ENCODE data around the gene CD1B. TPM values are rescaled to one million over a fixed set of nuclear protein-coding genes. Genes with fewer than 3 reads are reported as not detected.

Gene CD1B
- total RNA-seq, 2 donors from 2014 or later, result not detected

DNA sequence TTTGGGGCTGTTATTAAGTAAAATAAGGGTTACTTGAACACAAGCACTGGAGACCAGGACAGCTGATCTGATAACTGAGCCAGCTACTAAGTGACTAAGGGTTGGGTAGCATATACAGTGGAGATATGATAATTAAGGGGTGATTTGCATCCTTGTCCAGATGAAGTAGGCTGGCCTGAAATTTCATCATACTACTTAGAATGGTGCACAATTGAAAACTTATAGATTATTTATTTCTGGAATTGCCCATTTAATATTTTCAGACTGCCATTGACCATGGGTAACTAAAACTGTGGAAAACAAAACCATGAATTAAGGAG lies 3.8 kb upstream of the CD1B start:
- Histone ChIP-seq H3K27me3 (ENCODE audit: control insufficient read depth, insufficient read depth, low read length, poor library complexity, severe bottlenecking) (no peaks in the 10 kb centered on the region), H3K4me3 (ENCODE audit: low read length) (no peak overlapping the region), H3K36me3 (ENCODE audit: control insufficient read depth, insufficient read depth, low read length) (no peaks in the 10 kb centered on the region), H3K27ac (ENCODE audit: low read depth, low read length) (no peak overlapping the region), H3K9me3 (ENCODE audit: control insufficient read depth, low read length) (no peaks in the 10 kb centered on the region), H3K4me1 (ENCODE audit: control insufficient read depth, insufficient read depth, low read length) (no peaks in the 10 kb centered on the region), H3K9ac (ENCODE audit: extremely low read depth, low read length, poor library complexity, severe bottlenecking) (no peak overlapping the region)
- H3K36me3 Mint-ChIP-seq (ENCODE audit: low read depth), result no peaks in the 10 kb centered on the region
- H3K9me3 Mint-ChIP-seq, result peaks cover 2% of the 10 kb centered on the region
- TF ChIP-seq, protein P1, sequence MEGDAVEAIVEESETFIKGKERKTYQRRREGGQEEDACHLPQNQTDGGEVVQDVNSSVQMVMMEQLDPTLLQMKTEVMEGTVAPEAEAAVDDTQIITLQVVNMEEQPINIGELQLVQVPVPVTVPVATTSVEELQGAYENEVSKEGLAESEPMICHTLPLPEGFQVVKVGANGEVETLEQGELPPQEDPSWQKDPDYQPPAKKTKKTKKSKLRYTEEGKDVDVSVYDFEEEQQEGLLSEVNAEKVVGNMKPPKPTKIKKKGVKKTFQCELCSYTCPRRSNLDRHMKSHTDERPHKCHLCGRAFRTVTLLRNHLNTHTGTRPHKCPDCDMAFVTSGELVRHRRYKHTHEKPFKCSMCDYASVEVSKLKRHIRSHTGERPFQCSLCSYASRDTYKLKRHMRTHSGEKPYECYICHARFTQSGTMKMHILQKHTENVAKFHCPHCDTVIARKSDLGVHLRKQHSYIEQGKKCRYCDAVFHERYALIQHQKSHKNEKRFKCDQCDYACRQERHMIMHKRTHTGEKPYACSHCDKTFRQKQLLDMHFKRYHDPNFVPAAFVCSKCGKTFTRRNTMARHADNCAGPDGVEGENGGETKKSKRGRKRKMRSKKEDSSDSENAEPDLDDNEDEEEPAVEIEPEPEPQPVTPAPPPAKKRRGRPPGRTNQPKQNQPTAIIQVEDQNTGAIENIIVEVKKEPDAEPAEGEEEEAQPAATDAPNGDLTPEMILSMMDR (conservative IDR thresholded peaks at IDR 0.05), result no peak
- H3K4me3 Mint-ChIP-seq, result no peak overlapping the region
- H3K27ac Mint-ChIP-seq, result no peak overlapping the region
- no peaks in the 10 kb centered on the region for H3K27me3 Mint-ChIP-seq (ENCODE audit: insufficient read depth)
- no peak for DNase-seq
- no peaks in the 10 kb centered on the region for H3K4me1 Mint-ChIP-seq

DNA sequence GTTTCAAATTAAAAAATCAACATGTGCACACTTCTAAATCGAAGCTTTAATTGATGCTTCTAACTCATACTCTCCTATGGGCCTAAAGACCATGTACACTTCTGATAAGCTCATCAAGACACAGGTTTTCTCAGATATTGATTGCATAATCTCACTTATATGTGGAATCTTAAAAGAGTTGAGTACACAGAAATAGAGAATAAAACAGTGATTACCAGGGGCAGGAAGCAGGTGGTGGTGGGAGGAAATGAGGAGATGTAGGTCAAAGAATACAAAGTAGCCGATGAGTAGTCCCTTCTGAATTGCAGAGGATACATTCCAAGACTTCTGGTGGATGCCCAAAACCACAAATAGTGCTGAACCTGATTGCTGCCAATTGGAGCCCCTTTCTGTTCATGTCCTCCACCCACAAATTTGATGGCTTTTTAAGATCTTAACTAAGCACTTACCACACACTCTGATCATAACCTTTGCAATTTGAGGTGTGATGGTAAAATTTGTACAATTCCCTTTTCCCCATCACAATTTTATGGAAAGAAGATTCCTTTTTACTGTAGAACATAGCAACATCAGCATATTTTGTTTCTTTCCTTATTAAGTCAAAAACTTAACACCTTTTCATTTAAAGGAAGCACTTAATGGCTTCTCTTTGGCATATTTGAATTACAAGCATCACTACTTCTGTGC lies 3.3 kb upstream of the CD1B start:
- Histone ChIP-seq H3K4me1 (ENCODE audit: control insufficient read depth, insufficient read depth, low read length) (no peaks in the 10 kb centered on the region), H3K9ac (ENCODE audit: extremely low read depth, low read length, poor library complexity, severe bottlenecking) (no peak overlapping the region), H3K36me3 (ENCODE audit: control insufficient read depth, insufficient read depth, low read length) (no peaks in the 10 kb centered on the region), H3K27ac (ENCODE audit: low read depth, low read length) (no peak overlapping the region), H3K27me3 (ENCODE audit: control insufficient read depth, insufficient read depth, low read length, poor library complexity, severe bottlenecking) (no peaks in the 10 kb centered on the region), H3K4me3 (ENCODE audit: low read length) (no peak overlapping the region), H3K9me3 (ENCODE audit: control insufficient read depth, low read length) (no peaks in the 10 kb centered on the region)
- Mint-ChIP-seq H3K9me3 (no peaks in the 10 kb centered on the region), H3K27ac (no peak overlapping the region), H3K4me1 (no peaks in the 10 kb centered on the region), H3K27me3 (ENCODE audit: insufficient read depth) (no peaks in the 10 kb centered on the region), H3K36me3 (ENCODE audit: low read depth) (no peaks in the 10 kb centered on the region), H3K4me3 (no peak overlapping the region)
- DNase-seq, result no peak
- WGBS, 2 experiments (ENCODE audit: insufficient coverage in 1 of 2, insufficient read length in 1 of 2), result 60 to 82% methylated on average over 1 to 2 of the region's 2 CpGs
- TF ChIP-seq, protein P1 (conservative IDR thresholded peaks at IDR 0.05), result no peak

DNA sequence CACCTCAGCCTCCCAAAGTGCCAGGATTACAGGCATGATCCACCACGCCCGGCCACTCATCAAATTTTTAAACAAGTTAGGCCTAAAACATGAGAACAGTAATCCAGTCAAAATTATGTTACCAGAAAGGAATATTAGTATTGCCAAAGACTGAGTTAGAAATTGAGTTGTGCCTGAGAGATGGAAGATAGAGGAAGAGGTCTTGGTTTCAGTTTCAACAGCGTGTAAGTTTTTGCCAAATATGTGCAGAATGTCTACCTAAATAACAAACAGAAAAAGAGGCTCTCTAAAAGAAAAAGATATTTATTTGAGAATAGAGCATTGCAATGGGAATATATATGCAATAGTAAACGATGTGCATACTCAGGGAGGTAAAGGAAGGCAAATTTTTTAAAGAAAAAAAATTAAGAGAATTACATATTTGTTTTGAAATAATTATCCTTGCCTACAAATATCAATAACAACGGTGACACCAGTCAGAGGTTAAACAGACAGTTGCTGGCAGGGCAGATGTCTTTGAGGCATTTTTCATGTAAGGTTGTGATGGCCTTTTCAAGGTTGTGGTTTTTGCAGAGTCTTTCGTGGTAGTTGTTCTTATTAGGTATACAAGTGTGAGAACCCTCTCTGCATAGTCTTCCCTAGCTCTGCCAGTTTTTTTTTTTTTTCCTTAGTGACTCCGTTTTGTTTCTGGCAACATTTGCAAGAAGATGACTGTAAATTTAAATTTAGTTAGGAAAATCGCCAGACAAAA lies 2.2 kb upstream of the CD1B start:
- Mint-ChIP-seq H3K9me3 (no peaks in the 10 kb centered on the region), H3K27ac (no peak overlapping the region), H3K36me3 (ENCODE audit: low read depth) (no peaks in the 10 kb centered on the region), H3K4me3 (no peak overlapping the region), H3K27me3 (ENCODE audit: insufficient read depth) (no peaks in the 10 kb centered on the region), H3K4me1 (no peaks in the 10 kb centered on the region)
- H3K4me1 ChIP-seq (ENCODE audit: control insufficient read depth, insufficient read depth, low read length), result no peaks in the 10 kb centered on the region
- TF ChIP-seq, protein P1 (conservative IDR thresholded peaks at IDR 0.05), result no peak
- no peak for DNase-seq
- H3K27me3 ChIP-seq (ENCODE audit: control insufficient read depth, insufficient read depth, low read length, poor library complexity, severe bottlenecking), result no peaks in the 10 kb centered on the region
- H3K27ac ChIP-seq (ENCODE audit: low read depth, low read length), result no peak overlapping the region
- no peaks in the 10 kb centered on the region for H3K36me3 ChIP-seq (ENCODE audit: control insufficient read depth, insufficient read depth, low read length)
- no peak overlapping the region for H3K9ac ChIP-seq (ENCODE audit: extremely low read depth, low read length, poor library complexity, severe bottlenecking)
- 80 to 82% methylated on average over 1 to 8 of the region's 8 CpGs for WGBS, 2 experiments (ENCODE audit: insufficient coverage in 1 of 2, insufficient read length in 1 of 2)
- no peak overlapping the region for H3K4me3 ChIP-seq (ENCODE audit: low read length)
- H3K9me3 ChIP-seq (ENCODE audit: control insufficient read depth, low read length), result no peaks in the 10 kb centered on the region

Data from endodermal cell (in vitro differentiated cells).